AG20443 (cell line): ENCODE measurements around the gene OR4C3.
"Not testable (repeated sequence)": the region's sequence is repeated elsewhere in the genome, so short reads cannot be mapped to it uniquely, and the experiment has no call there.

Experiments
- DNase-seq: peaks from one replicate; pipeline ENCODE4 v3.0.0; 2012; ENCODE audit warnings: low spot score, mixed read lengths

Gene OR4C3

GRCh38 chr11:48324620-48325019 is at the start of gene OR4C3:
TSS of gene OR4C3 (plus strand) at chr11:48324920. CDS start at chr11:48325022, 102 bp downstream.
- not testable (repeated sequence) for DNase-seq

- DNase-seq, result no peak
Observed at GRCh38 chr11:48305923-48306322, 18.8 kb upstream of the OR4C3 start, which contains the start of gene OR4S1. TSS of gene OR4S1 (plus strand) at chr11:48306223. CDS start at chr11:48306223, 0 bp downstream.

GRCh38 chr11:48307760-48308386 is 16.8 kb upstream of the OR4C3 start:
- DNase-seq, result peak; percentile 72

- DNase-seq, result not testable (repeated sequence)
Observed at GRCh38 chr11:48313590-48313989, 11.1 kb upstream of the OR4C3 start.

GRCh38 chr11:48319813-48320212 is 4.9 kb upstream of the OR4C3 start:
- DNase-seq, result not testable (repeated sequence)

GRCh38 chr11:48341466-48341865 is 16.7 kb downstream of the OR4C3 start:
- DNase-seq, result no peak

GRCh38 chr11:48342505-48342904 is 17.8 kb downstream of the OR4C3 start:
- not testable (repeated sequence) for DNase-seq

- DNase-seq, result not testable (repeated sequence)
Observed at GRCh38 chr11:48346286-48346685, 21.6 kb downstream of the OR4C3 start.

- DNase-seq, result no peak
Observed at GRCh38 chr11:48354013-48354412, 29.3 kb downstream of the OR4C3 start.

GRCh38 chr11:48354677-48355076 is 30.0 kb downstream of the OR4C3 start:
- no peak for DNase-seq

GRCh38 chr11:48361289-48361688 is 36.6 kb downstream of the OR4C3 start:
- not testable (repeated sequence) for DNase-seq

GRCh38 chr11:48366365-48366764 is 41.6 kb downstream of the OR4C3 start, which contains the start of gene OR4C5:
TSS of gene OR4C5 (minus strand) at chr11:48366465. CDS start at chr11:48366465, 0 bp downstream.
- no peak for DNase-seq
